Stimulated activated CD4-positive, alpha-beta T cell treated with anti-CD3 and anti-CD28 coated beads, Interleukin-1b, Interleukin-23, amount 100 ng/mL, for 48 hours (primary cell): ENCODE results near the gene GPX4.

Experiments
- DNase-seq: peaks from one replicate; pipeline ENCODE4 v3.0.0-alpha.2; 2020

GPX4 gene

GRCh38 chr19:1085676-1086442 is 17.9 kb upstream of the GPX4 start:
- no peak for DNase-seq

- DNase-seq, result no peak
Observed at GRCh38 chr19:1086613-1087012, 17.2 kb upstream of the GPX4 start.

GRCh38 chr19:1087813-1088415 is 15.9 kb upstream of the GPX4 start:
- DNase-seq, result no peak

GRCh38 chr19:1088416-1089010 is 15.3 kb upstream of the GPX4 start:
- DNase-seq, result no peak

- no peak for DNase-seq
Observed at GRCh38 chr19:1089126-1089771, 14.5 kb upstream of the GPX4 start.

GRCh38 chr19:1089891-1090290 is 13.9 kb upstream of the GPX4 start:
- DNase-seq, result no peak

GRCh38 chr19:1090731-1091543 is 12.9 kb upstream of the GPX4 start:
- no peak for DNase-seq

- no peak for DNase-seq
Observed at GRCh38 chr19:1091544-1092175, 12.1 kb upstream of the GPX4 start.

GRCh38 chr19:1093330-1093729 is 10.5 kb upstream of the GPX4 start:
- no peak for DNase-seq

GRCh38 chr19:1093811-1094553 is 9.8 kb upstream of the GPX4 start:
- DNase-seq, result no peak

GRCh38 chr19:1094655-1094977 is 9.2 kb upstream of the GPX4 start:
- DNase-seq, result no peak

GRCh38 chr19:1094978-1095701 is 8.7 kb upstream of the GPX4 start, which contains the start of gene POLR2E:
Gene POLR2E (minus strand): TSS chr19:1095375. CDS start chr19:1095315, 60 bp downstream.
- DNase-seq, result peak; percentile 98

GRCh38 chr19:1097810-1098176 is 6.0 kb upstream of the GPX4 start:
- DNase-seq, result no peak

GRCh38 chr19:1098177-1099051 is 5.4 kb upstream of the GPX4 start:
- no peak for DNase-seq

- DNase-seq, result no peak
Observed at GRCh38 chr19:1101337-1101698, 2.5 kb upstream of the GPX4 start.

GRCh38 chr19:1102407-1103131 is 1.2 kb upstream of the GPX4 start:
- peak; percentile 78 for DNase-seq

- DNase-seq, result no peak
Observed at GRCh38 chr19:1103132-1103707, 574 bp upstream of the GPX4 start.

GRCh38 chr19:1104311-1105007 is 665 bp downstream of the GPX4 start:
- peak; percentile 67 for DNase-seq
